ENCODE data around the gene PAK5. TPM values are rescaled to one million over a fixed set of nuclear protein-coding genes. Genes with fewer than 3 reads are reported as not detected.

Gene PAK5
- total RNA-seq (not detected), total RNA-seq (0 to 0.20 (median 0) reads per million in 172 experiments)
- not detected for polyA plus RNA-seq (2013, experiment 1 of 2)
- polyA plus RNA-seq (2013, experiment 2 of 2): 0.01 TPM

DNA sequence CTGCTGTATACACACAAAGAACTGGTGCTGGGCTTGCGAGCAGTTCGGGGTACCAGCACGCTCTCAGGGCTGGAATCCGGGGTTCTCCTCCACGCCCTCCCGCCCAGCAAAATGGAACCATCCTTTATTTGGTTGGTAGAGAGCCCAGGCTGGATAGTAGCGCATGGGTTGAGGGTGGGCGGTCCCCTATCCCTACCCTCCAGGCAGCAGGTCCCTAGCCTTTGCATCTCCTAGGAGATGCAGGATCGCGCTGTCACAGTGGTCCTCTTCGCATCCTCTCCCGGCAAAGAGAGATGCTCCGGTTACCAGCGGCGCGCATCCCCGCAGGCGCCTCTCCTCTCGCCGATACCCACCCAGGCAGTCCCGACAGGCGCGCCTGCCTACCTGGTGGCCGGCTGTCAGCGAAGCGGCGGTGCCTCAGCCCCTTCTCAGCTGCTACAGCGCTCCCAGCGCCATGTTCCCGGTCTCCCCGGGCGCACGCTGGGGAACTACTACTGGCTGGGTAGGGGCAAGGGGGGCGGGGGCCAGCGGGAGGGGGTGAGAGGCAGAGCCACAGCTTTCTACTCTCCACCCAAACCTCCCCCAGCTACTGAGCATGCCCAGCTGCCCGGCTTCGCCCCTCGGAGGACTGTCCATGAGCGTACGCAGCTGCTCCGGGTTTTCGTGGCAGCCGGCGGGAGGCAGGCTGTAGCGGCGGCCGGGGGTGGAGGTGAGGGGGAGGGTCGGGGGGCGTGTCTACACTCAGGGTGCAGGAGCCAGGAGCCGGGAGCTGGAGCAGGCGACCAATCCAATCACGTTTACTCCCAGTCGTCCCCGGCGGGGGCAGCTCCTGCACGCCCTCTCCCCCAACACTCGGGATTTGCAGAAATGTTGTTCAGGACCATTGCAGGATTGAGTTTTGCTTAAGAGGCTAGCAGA lies at the start of gene PAK5:
TSS of gene PAK5 (minus strand) at position 699 of the 918 bp plus-strand sequence. CDS start 194,748 bp downstream, outside the sequence.
- H3K36me3 ChIP-seq (ENCODE audit: insufficient read depth, low read length): no peaks in the 10 kb centered on the region
- intact Hi-C loops (cut with DNase I, micrococcal nuclease): no loop called here
- Mint-ChIP-seq H3K9me3 (peaks cover 4% of the 10 kb centered on the region), H3K27ac (no peak within 1 kb of the TSS), H3K36me3 (ENCODE audit: low read depth) (no peaks in the 10 kb centered on the region), H3K27me3 (peaks cover 54% of the 10 kb centered on the region), H3K4me3 (no peak within 1 kb of the TSS), H3K4me1 (ENCODE audit: low read depth) (no peaks in the 10 kb centered on the region)
- ChIA-PET CTCF (no interaction called here), POLR2A (no interaction called here)
- TF ChIP-seq, protein P1, sequence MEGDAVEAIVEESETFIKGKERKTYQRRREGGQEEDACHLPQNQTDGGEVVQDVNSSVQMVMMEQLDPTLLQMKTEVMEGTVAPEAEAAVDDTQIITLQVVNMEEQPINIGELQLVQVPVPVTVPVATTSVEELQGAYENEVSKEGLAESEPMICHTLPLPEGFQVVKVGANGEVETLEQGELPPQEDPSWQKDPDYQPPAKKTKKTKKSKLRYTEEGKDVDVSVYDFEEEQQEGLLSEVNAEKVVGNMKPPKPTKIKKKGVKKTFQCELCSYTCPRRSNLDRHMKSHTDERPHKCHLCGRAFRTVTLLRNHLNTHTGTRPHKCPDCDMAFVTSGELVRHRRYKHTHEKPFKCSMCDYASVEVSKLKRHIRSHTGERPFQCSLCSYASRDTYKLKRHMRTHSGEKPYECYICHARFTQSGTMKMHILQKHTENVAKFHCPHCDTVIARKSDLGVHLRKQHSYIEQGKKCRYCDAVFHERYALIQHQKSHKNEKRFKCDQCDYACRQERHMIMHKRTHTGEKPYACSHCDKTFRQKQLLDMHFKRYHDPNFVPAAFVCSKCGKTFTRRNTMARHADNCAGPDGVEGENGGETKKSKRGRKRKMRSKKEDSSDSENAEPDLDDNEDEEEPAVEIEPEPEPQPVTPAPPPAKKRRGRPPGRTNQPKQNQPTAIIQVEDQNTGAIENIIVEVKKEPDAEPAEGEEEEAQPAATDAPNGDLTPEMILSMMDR (IDR thresholded peaks at IDR 0.05): no peak
- H3K9me3 ChIP-seq (ENCODE audit: control insufficient read depth in 1 of 2, insufficient read depth in 1 of 2, low read length in 2 of 2): peaks cover 0 to 21% of the 10 kb centered on the region in 2 experiments
- DNase-seq (no peak), ATAC-seq (ENCODE audit: poor library complexity) (no peak)
- H3K27ac ChIP-seq (ENCODE audit: low read depth in 1 of 2, low read length in 2 of 2): no peak within 1 kb of the TSS
- H3K4me3 ChIP-seq (ENCODE audit: low read length): no peak within 1 kb of the TSS
- H3K4me1 ChIP-seq (ENCODE audit: insufficient read depth, low read length): no peaks in the 10 kb centered on the region
- H3K27me3 ChIP-seq (ENCODE audit: control insufficient read depth in 1 of 2, insufficient read depth in 2 of 2, low read length in 2 of 2): peaks cover 15 to 16% of the 10 kb centered on the region in 2 experiments

DNA sequence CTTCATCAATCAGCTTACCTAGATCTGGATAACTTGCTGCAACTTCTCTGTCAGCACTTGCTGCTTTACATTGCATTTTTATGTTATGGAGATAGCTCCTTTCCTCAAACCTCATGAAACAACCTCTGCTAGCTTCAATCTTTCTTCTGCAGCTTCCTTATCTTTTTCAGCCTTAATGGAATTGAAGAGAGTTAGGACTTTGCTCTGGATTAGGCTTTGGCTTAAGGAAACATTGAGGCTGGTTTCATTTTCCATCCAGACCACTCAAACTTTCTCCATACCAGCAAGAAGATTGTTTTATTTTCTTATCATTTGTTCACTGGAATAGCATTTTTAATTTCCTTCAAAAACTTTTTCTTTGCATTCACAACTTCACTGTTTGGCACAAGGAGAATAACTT lies 48.8 kb upstream of the PAK5 start:
- H3K27me3 Mint-ChIP-seq: peaks cover 3% of the 10 kb centered on the region
- DNase-seq (no peak), ATAC-seq (ENCODE audit: poor library complexity) (no peak)
- H3K36me3 Mint-ChIP-seq (ENCODE audit: low read depth): no peaks in the 10 kb centered on the region
- H3K27ac Mint-ChIP-seq: no peak overlapping the region
- no peak overlapping the region for H3K4me3 Mint-ChIP-seq
- TF ChIP-seq, protein P1 (IDR thresholded peaks at IDR 0.05): no peak
- Histone ChIP-seq H3K36me3 (ENCODE audit: insufficient read depth, low read length) (no peaks in the 10 kb centered on the region), H3K27ac (ENCODE audit: low read depth in 1 of 2, low read length in 2 of 2) (no peak overlapping the region), H3K4me1 (ENCODE audit: insufficient read depth, low read length) (no peaks in the 10 kb centered on the region), H3K27me3 (ENCODE audit: control insufficient read depth in 1 of 2, insufficient read depth in 2 of 2, low read length in 2 of 2) (no peaks in the 10 kb centered on the region), H3K9me3 (ENCODE audit: control insufficient read depth in 1 of 2, insufficient read depth in 1 of 2, low read length in 2 of 2) (no peaks in the 10 kb centered on the region), H3K4me3 (ENCODE audit: low read length) (no peak overlapping the region)
- no peaks in the 10 kb centered on the region for H3K4me1 Mint-ChIP-seq (ENCODE audit: low read depth)
- H3K9me3 Mint-ChIP-seq: no peaks in the 10 kb centered on the region
- POLR2A ChIA-PET: no interaction called here
- intact Hi-C loops (cut with DNase I, micrococcal nuclease): no loop called here
- CTCF ChIA-PET: no interaction called here

GRCh38 chr20:9886227-9886626 lies 47.4 kb upstream of the PAK5 start:
- TF ChIP-seq, protein P1 (IDR thresholded peaks at IDR 0.05): no peak
- CTCF ChIA-PET: no interaction called here

More at GRCh38 chr20:9886227-9886626, 47.4 kb upstream of the PAK5 start:
- no peak for ATAC-seq (ENCODE audit: poor library complexity)
- peaks cover 3% of the 10 kb centered on the region for H3K27me3 Mint-ChIP-seq
- H3K9me3 Mint-ChIP-seq: no peaks in the 10 kb centered on the region
- POLR2A ChIA-PET: no interaction called here
- Histone ChIP-seq H3K27ac (ENCODE audit: low read depth in 1 of 2, low read length in 2 of 2) (no peak overlapping the region), H3K9me3 (ENCODE audit: control insufficient read depth in 1 of 2, insufficient read depth in 1 of 2, low read length in 2 of 2) (no peaks in the 10 kb centered on the region), H3K4me3 (ENCODE audit: low read length) (no peak overlapping the region), H3K27me3 (ENCODE audit: control insufficient read depth in 1 of 2, insufficient read depth in 2 of 2, low read length in 2 of 2) (no peaks in the 10 kb centered on the region), H3K36me3 (ENCODE audit: insufficient read depth, low read length) (no peaks in the 10 kb centered on the region), H3K4me1 (ENCODE audit: insufficient read depth, low read length) (no peaks in the 10 kb centered on the region)
- H3K4me3 Mint-ChIP-seq: no peak overlapping the region
- H3K36me3 Mint-ChIP-seq (ENCODE audit: low read depth): no peaks in the 10 kb centered on the region
- intact Hi-C loops (cut with DNase I, micrococcal nuclease): no loop called here
- H3K27ac Mint-ChIP-seq: no peak overlapping the region
- H3K4me1 Mint-ChIP-seq (ENCODE audit: low read depth): no peaks in the 10 kb centered on the region
- DNase-seq: no peak

Measured in CD4-positive, alpha-beta T cell (primary cell).